Activated T-cell treated with anti-CD3 and anti-CD28 coated beads for 4 hours (primary cell): ENCODE measurements around the gene LARP4B.
"Not testable (repeated sequence)": the region's sequence is repeated elsewhere in the genome, so short reads cannot be mapped to it uniquely, and the experiment has no call there.

ENCODE experiments used
- DNase-seq: peaks from one replicate; pipeline ENCODE4 v3.0.0-alpha.2; 2020

The LARP4B gene

GRCh38 chr10:785089-785860, 146.2 kb downstream of the LARP4B start:
- DNase-seq = no peak

- DNase-seq = peak; percentile 44
Observed at GRCh38 chr10:784403-785088, 147.0 kb downstream of the LARP4B start.

GRCh38 chr10:782751-783648, 148.5 kb downstream of the LARP4B start:
- DNase-seq = no peak

- DNase-seq = no peak
Observed at GRCh38 chr10:780536-781524, 150.7 kb downstream of the LARP4B start.

GRCh38 chr10:778626-779330, 152.7 kb downstream of the LARP4B start:
- DNase-seq = no peak

- no peak for DNase-seq
Observed at GRCh38 chr10:777913-778479, 153.5 kb downstream of the LARP4B start.

GRCh38 chr10:776772-777171, 154.7 kb downstream of the LARP4B start:
- no peak for DNase-seq

GRCh38 chr10:775245-776075, 156.0 kb downstream of the LARP4B start:
- DNase-seq = no peak

GRCh38 chr10:774661-775244, 156.8 kb downstream of the LARP4B start:
- DNase-seq = no peak

GRCh38 chr10:774223-774622, 157.3 kb downstream of the LARP4B start:
- no peak for DNase-seq

GRCh38 chr10:773562-774161, 157.8 kb downstream of the LARP4B start:
- no peak for DNase-seq

- DNase-seq = no peak
Observed at GRCh38 chr10:772227-772637, 159.3 kb downstream of the LARP4B start.

- no peak for DNase-seq
Observed at GRCh38 chr10:771647-772046, 159.9 kb downstream of the LARP4B start.

- no peak for DNase-seq
Observed at GRCh38 chr10:770975-771374, 160.5 kb downstream of the LARP4B start.

- DNase-seq = not testable (repeated sequence)
Observed at GRCh38 chr10:770048-770712, 161.3 kb downstream of the LARP4B start.

GRCh38 chr10:767794-768193, 163.7 kb downstream of the LARP4B start:
- DNase-seq = no peak

- DNase-seq = no peak
Observed at GRCh38 chr10:767211-767610, 164.3 kb downstream of the LARP4B start.

GRCh38 chr10:761376-761775, 170.1 kb downstream of the LARP4B start:
- DNase-seq = no peak

- DNase-seq = no peak
Observed at GRCh38 chr10:760622-761021, 170.9 kb downstream of the LARP4B start.
